ENCODE data around the gene MYO18A. TPM values are rescaled to one million over a fixed set of nuclear protein-coding genes. Genes with fewer than 3 reads are reported as not detected.

Gene MYO18A
- polyA plus RNA-seq, 1 donor (not counting 4 experiments of a cell fraction or from before 2014, with no cell fraction given) = 20.0 TPM

DNA sequence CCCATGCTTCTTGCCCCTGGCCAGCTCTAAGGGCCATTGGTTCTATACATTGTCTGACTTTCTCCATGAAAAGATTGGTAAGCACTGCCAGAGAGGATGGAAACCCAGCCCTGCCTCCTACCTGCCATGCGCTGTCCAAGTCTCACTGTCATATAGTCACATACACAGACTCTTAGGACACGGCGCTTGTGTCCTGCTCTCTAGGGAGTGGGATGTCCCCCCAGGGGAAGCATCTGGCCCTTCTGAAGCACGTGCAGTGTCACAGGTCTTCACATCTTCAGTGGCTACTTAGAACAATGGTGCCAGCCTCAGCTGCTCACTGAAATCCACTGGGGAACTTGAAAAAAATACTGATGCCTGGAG lies 38.7 kb downstream of the MYO18A start:
- DNase-seq (ENCODE audit: low read depth, low spot score) (no peak), FAIRE-seq (no peak)
- H3K36me3 ChIP-seq (ENCODE audit: control insufficient read depth in 2 of 2, extremely low read depth in 1 of 2, insufficient read depth in 2 of 2, low read length in 2 of 2) = peaks cover 9 to 25% of the 10 kb centered on the region in 2 experiments
- no peaks in the 10 kb centered on the region for H3K9me3 ChIP-seq (ENCODE audit: control insufficient read depth, low read depth, low read length)
- peaks cover 61% of the 10 kb centered on the region for H3K4me1 ChIP-seq (ENCODE audit: control insufficient read depth, extremely low read depth, insufficient read depth, low read length)
- no peak overlapping the region for H3K4me3 ChIP-seq (ENCODE audit: control insufficient read depth in 2 of 3, extremely low read depth in 1 of 3, insufficient read depth in 2 of 3, low read depth in 1 of 3, low read length in 3 of 3)
- no peak overlapping the region for H3K4me2 ChIP-seq (ENCODE audit: control insufficient read depth, extremely low read depth, insufficient read depth, low read depth, low read length)
- dilution Hi-C loops (cut with MboI; ENCODE audit: extremely low pct_ligation_motif_present, low sequenced_read_pairs) = no loop called here
- H4K20me1 ChIP-seq (ENCODE audit: control insufficient read depth, extremely low read depth, insufficient read depth, low read length) = peaks cover 16% of the 10 kb centered on the region
- H3K9me1 ChIP-seq (ENCODE audit: control insufficient read depth, extremely low read depth, insufficient read depth, low read length) = peaks cover 13% of the 10 kb centered on the region
- TF ChIP-seq EZH2 (IDR thresholded peaks at IDR 0.05; ENCODE audit: low read length) = no peak
- TF ChIP-seq CTCF (optimal IDR thresholded peaks at IDR 0.05 in 1 of 3, IDR thresholded peaks at IDR 0.05 in 1 of 3, conservative IDR thresholded peaks at IDR 0.05 in 1 of 3; ENCODE audit: extremely low read depth in 1 of 3, insufficient read depth in 2 of 3, low read length in 3 of 3) = no peak
- H2AFZ ChIP-seq (ENCODE audit: control insufficient read depth, low read length) = no peak overlapping the region
- no peaks in the 10 kb centered on the region for H3K27me3 ChIP-seq (ENCODE audit: control insufficient read depth, extremely low read depth, insufficient read depth, low read length)
- H3K27ac ChIP-seq (ENCODE audit: control insufficient read depth, insufficient read depth, low read length) = no peak overlapping the region
- no peak overlapping the region for H3K9ac ChIP-seq (ENCODE audit: control insufficient read depth, extremely low read depth, insufficient read depth, low read length)
- H3K79me2 ChIP-seq (ENCODE audit: control insufficient read depth, insufficient read depth, low read length) = peaks cover 81% of the 10 kb centered on the region

DNA sequence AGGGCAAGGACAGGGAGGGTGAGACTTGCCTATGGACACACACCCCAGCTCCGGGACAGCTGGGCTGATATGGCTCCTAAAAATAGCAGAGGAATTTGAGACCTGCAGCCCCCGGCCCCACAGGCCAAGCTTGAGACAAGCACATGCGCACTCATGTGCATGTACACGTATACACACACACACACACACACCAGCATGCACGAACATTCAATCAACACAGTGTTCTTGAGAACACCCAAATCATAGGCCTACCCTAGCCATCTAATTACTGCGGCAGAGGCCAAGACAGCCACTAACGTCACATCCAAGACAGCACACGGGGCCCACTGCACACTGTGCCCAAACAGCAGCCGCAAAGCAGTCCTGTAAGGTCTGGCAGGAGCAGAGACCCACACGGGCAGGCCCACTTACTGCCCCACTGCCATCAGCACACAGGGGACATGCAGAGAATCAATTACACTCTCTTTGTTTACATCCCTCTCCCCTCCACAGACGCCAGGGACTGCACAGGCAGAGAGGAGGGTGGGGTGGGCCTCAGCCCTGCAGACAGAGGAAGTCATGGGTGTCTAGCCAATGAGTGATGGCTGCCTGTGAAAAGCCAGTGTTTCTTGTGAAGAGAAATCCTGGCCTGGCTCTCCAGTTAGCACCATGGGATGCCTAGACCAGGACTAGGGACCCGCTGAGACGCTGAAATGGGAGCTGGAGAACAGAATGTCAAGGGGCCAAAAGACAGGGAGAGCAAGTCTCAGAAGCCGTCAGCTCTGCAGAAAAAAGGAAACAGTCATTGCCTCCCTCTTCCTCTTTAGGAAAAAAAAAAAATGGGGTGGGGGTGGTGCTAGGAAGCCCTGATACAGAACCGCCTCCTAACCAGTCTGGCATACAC lies 39.3 kb downstream of the MYO18A start:
- no peaks in the 10 kb centered on the region for H3K27me3 ChIP-seq (ENCODE audit: control insufficient read depth, extremely low read depth, insufficient read depth, low read length)
- H3K36me3 ChIP-seq (ENCODE audit: control insufficient read depth in 2 of 2, extremely low read depth in 1 of 2, insufficient read depth in 2 of 2, low read length in 2 of 2) = peaks cover 10 to 23% of the 10 kb centered on the region in 2 experiments
- H3K9me1 ChIP-seq (ENCODE audit: control insufficient read depth, extremely low read depth, insufficient read depth, low read length) = peaks cover 13% of the 10 kb centered on the region
- DNase-seq (ENCODE audit: low read depth, low spot score) (no peak), FAIRE-seq (no peak)
- H3K27ac ChIP-seq (ENCODE audit: control insufficient read depth, insufficient read depth, low read length) = peak overlapping the region; percentile 63
- peak overlapping the region; percentile 70 for H3K4me2 ChIP-seq (ENCODE audit: control insufficient read depth, extremely low read depth, insufficient read depth, low read depth, low read length)
- H3K4me1 ChIP-seq (ENCODE audit: control insufficient read depth, extremely low read depth, insufficient read depth, low read length) = peaks cover 57% of the 10 kb centered on the region
- peak overlapping the region in 1 of 3 experiments; percentile 38 for H3K4me3 ChIP-seq (ENCODE audit: control insufficient read depth in 2 of 3, extremely low read depth in 1 of 3, insufficient read depth in 2 of 3, low read depth in 1 of 3, low read length in 3 of 3)
- no peak overlapping the region for H2AFZ ChIP-seq (ENCODE audit: control insufficient read depth, low read length)
- TF ChIP-seq CTCF (optimal IDR thresholded peaks at IDR 0.05 in 1 of 3, IDR thresholded peaks at IDR 0.05 in 1 of 3, conservative IDR thresholded peaks at IDR 0.05 in 1 of 3; ENCODE audit: extremely low read depth in 1 of 3, insufficient read depth in 2 of 3, low read length in 3 of 3) (no peak), EZH2 (IDR thresholded peaks at IDR 0.05; ENCODE audit: low read length) (no peak)
- dilution Hi-C loops (cut with MboI; ENCODE audit: extremely low pct_ligation_motif_present, low sequenced_read_pairs) = no loop called here
- peak overlapping the region; percentile 44 for H3K9ac ChIP-seq (ENCODE audit: control insufficient read depth, extremely low read depth, insufficient read depth, low read length)
- H3K9me3 ChIP-seq (ENCODE audit: control insufficient read depth, low read depth, low read length) = no peaks in the 10 kb centered on the region
- H3K79me2 ChIP-seq (ENCODE audit: control insufficient read depth, insufficient read depth, low read length) = peaks cover 83% of the 10 kb centered on the region
- H4K20me1 ChIP-seq (ENCODE audit: control insufficient read depth, extremely low read depth, insufficient read depth, low read length) = peaks cover 16% of the 10 kb centered on the region

Measured in keratinocyte (primary cell).